Stimulated activated CD4-positive, alpha-beta T cell treated with anti-CD3 and anti-CD28 coated beads, Interleukin-4, amount 100 ng/mL, for 1 hour (primary cell): Measurements from ENCODE around the gene PMM1.
"Not testable (repeated sequence)": the region's sequence is repeated elsewhere in the genome, so short reads cannot be mapped to it uniquely, and the experiment has no call there.

Source experiments
- DNase-seq: peaks from one replicate; pipeline ENCODE4 v3.0.0-alpha.2; 2020

Gene PMM1

DNA sequence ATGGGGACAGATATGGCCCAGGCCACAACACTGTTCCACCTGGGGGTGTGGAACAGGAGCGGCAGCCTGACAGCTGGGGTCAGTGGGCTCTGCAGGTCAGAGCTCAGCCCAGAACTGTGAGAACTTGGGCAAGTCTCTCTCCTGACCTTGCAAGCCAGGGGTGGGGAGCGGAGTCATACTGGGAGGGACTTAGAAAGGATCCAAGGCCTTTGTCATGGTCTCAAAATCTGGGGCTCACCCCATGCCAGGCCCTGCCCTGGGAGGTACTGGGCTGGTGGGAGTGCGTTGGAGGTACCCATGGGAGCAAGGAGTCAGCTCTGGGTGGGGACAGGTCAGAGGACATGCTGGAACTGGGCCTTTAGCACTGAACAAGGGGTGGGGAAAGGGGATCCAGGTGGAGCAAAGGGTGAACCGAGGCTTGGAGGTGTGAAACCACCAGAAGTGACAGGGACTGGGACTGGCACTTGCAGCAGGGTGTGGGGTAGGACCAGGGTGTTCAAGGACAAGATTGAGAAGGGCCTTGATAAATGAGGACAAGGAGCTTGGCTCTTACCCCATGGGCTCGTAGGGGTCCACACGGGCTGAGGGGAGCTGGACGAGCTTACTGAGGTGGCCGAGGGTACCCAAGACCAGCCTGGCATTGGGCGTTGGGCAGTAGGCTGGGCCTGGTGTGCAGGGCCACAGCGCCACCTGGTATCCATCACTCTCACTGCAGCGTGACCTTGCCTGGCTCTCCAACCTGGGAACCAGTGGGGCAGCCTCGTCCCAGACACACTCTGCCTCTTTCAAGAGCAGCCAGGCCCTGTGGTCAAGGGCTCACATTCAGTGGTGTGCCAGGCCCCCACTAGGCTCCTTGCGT is 7.4 kb upstream of the PMM1 start:
- peak; percentile 35 for DNase-seq

DNA sequence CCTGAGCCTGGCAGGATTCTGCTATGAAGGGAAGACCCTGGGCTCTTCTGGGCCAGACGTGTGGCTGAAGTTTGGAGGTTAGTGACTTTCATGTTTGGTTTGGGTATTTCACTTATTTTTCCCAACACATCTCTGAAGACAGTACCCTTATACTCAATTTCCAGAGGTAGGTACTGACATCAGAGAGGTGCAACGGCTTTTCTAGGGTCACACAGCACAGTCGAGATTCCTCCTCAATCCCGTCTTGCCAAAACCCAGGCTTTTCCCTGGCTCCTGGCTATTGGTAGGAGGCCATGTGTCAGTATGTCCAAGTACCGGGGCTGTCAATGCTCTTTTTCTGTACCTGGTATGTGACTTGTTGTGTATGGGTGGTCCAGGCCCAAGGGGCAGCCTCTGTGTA is 6.1 kb upstream of the PMM1 start:
- no peak for DNase-seq

- DNase-seq: not testable (repeated sequence)
These were observed 3.8 kb upstream of the PMM1 start for GRCh38 chr22:41593336-41593960.

GRCh38 chr22:41587347-41587723 is 2.3 kb downstream of the PMM1 start:
- DNase-seq: no peak

- DNase-seq: no peak
These were observed 3.7 kb downstream of the PMM1 start for GRCh38 chr22:41585898-41586297.

GRCh38 chr22:41584881-41585280 is 4.8 kb downstream of the PMM1 start:
- no peak for DNase-seq

GRCh38 chr22:41582694-41583093 is 6.9 kb downstream of the PMM1 start:
- no peak for DNase-seq

DNA sequence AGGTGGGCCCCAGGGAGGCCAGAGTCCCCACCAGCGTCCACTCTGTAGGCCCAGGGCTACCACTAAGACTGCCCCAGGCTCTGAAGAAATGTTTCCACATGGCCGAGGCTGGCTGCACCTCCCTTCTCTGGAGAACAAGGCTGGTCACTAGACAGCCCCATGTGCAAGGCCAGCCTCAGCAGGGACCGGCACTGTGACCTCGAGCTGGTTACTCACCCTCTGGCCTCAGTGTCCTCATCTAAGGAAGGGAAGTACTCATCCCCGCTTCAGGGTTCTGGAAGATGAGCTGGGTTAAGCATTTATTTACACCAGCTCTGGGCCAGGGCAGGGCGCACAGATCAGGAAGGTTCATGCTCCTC is 9.7 kb downstream of the PMM1 start:
- no peak for DNase-seq

DNA sequence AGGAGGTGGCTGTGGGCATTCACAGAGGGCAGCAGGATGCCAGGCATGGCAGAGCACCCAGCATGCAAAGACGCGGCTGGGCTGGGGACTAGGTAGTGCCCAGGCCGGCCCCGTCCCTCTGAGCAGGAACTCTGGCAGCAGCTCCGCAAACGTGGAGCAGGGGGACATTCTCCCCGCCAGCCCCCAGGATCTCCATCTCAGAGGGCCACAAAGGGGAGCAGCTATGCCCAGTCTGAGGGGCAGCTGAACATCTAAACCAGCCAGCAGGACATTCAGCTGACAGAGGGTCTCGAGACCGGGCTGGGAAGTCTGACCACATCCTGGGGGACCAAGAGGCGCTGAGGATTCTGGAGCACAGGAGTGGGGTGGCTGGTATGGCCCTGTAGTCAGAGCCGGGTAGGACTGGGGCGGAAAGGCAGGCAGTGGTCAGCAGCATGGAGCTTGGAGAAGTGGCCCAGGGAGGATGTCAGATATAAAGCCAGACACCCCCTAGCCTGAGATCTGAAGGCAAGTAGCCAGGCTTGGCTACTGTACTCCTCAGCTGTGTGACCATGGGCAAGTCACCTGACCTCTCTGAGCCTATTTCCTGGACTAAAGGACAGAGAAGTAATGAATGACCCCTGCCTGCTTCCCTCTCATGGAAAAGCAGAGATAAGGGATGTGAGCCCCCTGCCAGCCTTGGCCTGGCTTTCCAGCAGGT is 10.2 kb downstream of the PMM1 start:
- no peak for DNase-seq

DNA sequence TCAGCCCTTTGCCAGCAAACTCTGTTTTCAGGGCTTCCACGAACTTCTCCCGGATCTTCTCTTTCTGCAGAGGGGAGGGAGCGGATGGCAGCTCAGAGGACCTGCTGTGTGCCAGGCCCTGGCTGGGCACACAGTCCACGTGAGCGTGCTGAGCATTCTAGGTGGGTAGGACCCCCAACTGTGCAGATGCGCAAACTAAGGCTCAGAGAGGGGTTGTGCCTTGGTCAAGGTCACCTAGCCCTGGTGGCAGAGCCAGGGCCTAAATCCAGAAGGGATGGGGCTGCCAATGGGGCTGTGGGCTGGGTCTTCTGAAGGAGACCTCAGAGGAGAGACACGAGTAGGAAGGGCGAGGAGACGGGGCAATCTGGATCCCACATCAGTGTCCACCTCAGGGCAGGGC is 10.8 kb downstream of the PMM1 start:
- DNase-seq: no peak

DNA sequence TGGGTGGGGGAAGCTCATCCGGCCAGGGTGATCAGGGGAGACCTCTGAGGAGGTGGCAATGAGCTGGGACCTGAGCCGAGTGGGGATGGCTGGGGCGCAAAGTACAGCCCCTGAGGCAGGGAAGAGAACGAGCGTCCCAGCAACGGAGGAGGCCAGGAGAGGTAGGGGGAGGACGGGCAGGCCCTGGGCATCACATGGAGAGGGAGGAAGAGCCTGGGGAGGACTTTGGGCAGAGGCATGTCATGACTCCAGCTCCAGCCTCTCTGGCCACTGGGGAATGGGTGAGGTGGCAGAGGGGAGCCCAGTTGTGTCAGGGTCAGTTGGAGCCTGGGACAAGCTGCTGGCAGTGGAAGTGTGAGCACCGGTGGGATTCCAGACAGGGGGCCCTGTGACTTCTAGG is 11.5 kb downstream of the PMM1 start:
- no peak for DNase-seq

DNA sequence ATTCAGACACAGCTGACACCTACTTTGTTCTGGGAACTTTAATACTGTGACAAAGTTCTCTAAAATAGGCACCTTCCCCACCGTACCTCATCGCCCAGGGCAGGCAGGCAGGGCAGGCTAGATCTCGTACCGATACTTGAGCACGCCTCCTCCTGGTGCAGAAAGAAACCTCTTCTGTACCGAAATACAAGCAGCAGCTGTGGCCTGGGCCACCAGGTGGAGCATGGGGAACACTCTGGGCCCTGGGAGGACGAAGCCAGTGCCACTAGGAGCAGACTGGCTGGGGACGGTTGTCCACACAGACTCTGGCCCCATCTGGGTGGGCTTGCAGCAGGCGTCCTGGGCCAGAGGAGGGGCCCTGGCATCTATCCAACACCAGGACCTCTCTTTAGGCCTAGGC is 12.8 kb downstream of the PMM1 start:
- peak; percentile 21 for DNase-seq

DNA sequence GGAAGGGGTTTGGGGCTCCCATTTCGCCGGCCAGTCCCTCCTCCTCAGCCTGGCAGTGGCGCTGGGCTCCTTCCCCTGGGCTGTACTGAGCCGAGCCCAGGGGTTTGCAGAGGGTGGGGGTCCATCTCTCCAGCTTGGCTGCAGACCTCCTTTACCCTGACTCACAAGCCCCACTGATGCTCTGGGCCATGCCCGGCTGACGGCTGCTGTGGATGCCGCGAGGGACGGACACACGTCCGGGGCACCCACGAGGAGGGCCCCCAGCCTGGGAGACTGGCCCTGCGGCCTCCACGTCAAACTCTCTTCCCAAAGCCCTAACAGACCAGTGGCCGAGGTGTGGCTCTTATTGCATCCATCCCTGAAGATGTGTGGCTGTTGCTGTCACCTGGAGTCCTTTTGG is 14.1 kb downstream of the PMM1 start:
- DNase-seq: no peak

DNA sequence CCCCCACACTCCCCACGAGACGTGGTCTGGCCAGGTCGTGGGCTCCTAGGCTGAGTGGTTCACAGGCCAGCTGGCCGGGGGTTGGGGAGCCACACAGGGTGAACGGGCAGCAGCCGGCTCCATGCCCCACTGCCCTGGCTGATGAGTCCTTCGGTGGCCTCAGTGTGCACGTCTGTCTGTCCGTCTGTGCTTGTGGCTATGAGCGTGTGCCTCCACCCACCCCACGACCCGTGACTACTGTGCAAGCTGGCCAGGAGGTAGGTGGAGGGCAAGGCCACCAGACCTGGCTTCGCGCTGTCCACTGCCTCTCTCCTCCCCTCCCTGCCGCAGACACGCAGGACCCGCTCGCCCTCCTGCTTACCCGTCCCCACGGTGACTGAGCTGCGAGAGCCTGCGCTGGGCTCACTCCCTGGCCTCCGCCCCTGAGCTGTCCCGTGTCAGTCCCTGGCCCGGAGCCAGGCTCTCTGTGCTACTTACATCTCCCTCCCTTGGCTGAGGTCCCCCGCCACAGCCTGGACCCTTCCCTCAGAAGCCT is 14.7 kb downstream of the PMM1 start:
- DNase-seq: no peak

- no peak for DNase-seq
These were observed 16.0 kb downstream of the PMM1 start for GRCh38 chr22:41573677-41574076.

DNA sequence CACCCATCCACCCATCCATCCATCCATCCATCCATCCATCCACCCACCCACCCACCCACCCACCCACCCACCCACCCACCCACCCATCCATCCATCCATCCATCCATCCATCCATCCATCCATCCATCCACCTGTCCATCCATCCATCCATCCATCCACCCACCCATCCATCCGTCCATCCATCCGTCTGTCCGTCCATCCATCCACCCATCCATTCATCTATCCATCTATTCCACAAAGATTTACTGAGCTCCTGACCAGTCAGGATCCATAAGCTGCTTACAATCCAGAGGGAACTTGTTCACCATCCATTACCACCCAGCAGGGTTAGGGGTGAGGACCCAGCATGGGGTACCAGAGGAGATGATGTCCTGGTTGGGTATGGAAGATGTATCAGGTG is 17.3 kb downstream of the PMM1 start:
- DNase-seq: not testable (repeated sequence)

DNA sequence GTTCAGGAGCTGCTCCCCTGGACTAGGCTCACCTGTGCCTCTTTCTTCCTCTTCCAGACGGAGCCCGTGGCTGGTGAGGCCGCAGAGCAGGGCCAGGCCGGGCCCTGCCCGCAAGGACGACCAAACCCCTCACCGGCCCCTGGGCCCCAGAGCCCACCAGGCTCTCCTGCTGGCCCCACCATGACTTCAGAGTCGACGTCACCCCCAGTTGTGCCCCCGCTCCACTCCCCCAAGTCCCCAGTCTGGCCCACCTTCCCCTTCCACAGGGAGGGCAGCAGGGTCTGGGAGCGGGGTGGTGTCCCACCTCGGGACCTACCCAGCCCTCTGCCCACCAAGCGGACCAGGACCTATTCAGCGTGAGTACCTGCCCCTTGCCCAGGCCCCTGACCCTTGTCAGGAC is 17.9 kb downstream of the PMM1 start:
- no peak for DNase-seq

DNA sequence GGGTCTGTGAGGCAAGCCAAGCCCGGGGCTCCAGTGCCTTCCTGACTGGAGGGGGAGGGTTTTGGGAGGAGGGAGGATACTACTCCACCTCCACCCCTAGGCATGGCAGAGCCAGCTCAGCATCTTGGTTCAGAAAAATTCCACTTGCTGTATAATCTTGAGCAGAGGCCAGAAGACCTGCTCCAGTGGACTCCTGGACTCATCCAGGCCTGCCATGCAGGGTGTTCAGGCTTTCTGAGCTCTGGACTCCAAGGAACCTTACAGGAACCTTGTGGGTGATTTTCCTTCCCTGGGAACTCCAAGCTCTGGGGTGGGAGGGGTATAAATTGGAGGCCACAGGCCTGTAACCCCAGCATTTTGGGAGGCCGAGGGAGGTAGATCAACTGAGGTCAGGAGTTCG is 19.4 kb downstream of the PMM1 start:
- DNase-seq: no peak

GRCh38 chr22:41568811-41569210 is 20.8 kb downstream of the PMM1 start:
- DNase-seq: no peak

DNA sequence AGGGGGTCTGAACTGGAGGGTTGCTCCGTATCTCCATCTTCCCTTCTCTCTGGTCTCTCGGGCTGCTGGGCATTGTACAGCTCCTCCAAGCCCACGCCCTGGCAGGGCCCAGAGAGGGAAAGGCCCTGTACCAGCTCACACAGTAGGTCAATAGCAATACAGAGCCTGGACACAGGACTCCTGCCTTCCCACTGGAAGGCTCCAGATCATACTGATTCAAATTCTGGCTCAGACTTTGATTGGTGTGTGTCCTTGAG is 22.2 kb downstream of the PMM1 start:
- no peak for DNase-seq

GRCh38 chr22:41565403-41566054 is 24.1 kb downstream of the PMM1 start:
- DNase-seq: peak; percentile 9

- DNase-seq: no peak
These were observed 25.1 kb downstream of the PMM1 start for GRCh38 chr22:41564563-41564962.

GRCh38 chr22:41563051-41563711 is 26.5 kb downstream of the PMM1 start:
- DNase-seq: no peak
